SK-N-SH (cell line): Measurements from ENCODE around the gene FTSJ1. TPM values are rescaled to one million over a fixed set of nuclear protein-coding genes. Genes with fewer than 3 reads are reported as not detected.

Experiments used
- CTCF ChIA-PET: fragments of 300-600, 350-600 bp; formaldehyde crosslinking; extraction: SDS; loops from one replicate; lab custom pipeline; 2021; lab: Yijun Ruan, JAX
- POLR2A ChIA-PET: fragments of 350-600 bp; sonication (Branson Sonifier 250); formaldehyde crosslinking; extraction: SDS; loops from one replicate; lab custom pipeline; 2020; ENCODE audit warnings: antibody characterized with exemption, inconsistent platforms; lab: Yijun Ruan, JAX
- DNase-seq: peaks from one replicate; pipeline ENCODE4 v3.0.0; 2012
- H2AFZ ChIP-seq: fragments of 200-600 bp; sonication (generic); 2 replicates; pipeline ENCODE4 v1.8.1; 2016; ENCODE audit warnings: antibody characterized with exemption, mild to moderate bottlenecking, low read depth
- H3F3A ChIP-seq: fragments of 200-600 bp; sonication (generic); replicated peaks from 2 replicates; pipeline ENCODE3; 2016; ENCODE audit warnings: antibody characterized with exemption, mild to moderate bottlenecking; ENCODE audit not compliant: insufficient read depth
- H3K27ac ChIP-seq, 2 experiments: fragments of 200-500 bp in 1 of 2; fragments of 200-600 bp in 1 of 2; sonication (Bioruptor generic) in 1 of 2; sonication (generic), shearing (Covaris generic) in 1 of 2; 2 replicates each; pipeline versions ENCODE4 v1.5.1 to v1.6.1; 2014 to 2016; ENCODE audit warnings: low read depth in 2 of 2, inconsistent platforms in 1 of 2, low read length in 1 of 2, mild to moderate bottlenecking in 1 of 2, mixed read lengths in 1 of 2
- H3K27me3 ChIP-seq: fragments of 200-600 bp; sonication (generic), shearing (Covaris generic); 2 replicates; pipeline ENCODE4 v1.6.1; 2016; ENCODE audit warnings: mixed run types; ENCODE audit not compliant: insufficient read depth
- H3K36me3 ChIP-seq, 2 experiments: fragments of 200-500 bp in 1 of 2; fragments of 200-600 bp in 1 of 2; sonication (Bioruptor generic) in 1 of 2; sonication (generic) in 1 of 2; replicated peaks in 1 of 2; 2 replicates each; pipeline versions ENCODE3 to v1.5.1; 2014 to 2016; ENCODE audit warnings: low read length in 1 of 2, mild to moderate bottlenecking in 1 of 2; ENCODE audit not compliant: insufficient read depth in 2 of 2, control insufficient read depth in 1 of 2
- H3K4me1 ChIP-seq, 2 experiments: fragments of 200-500 bp in 1 of 2; fragments of 200-600 bp in 1 of 2; sonication (Bioruptor generic) in 1 of 2; sonication (generic), shearing (Covaris generic) in 1 of 2; 2 replicates each; pipeline versions ENCODE4 v1.5.1 to v1.6.1; 2014 to 2016; ENCODE audit warnings: low read depth in 1 of 2, low read length in 1 of 2, mixed run types in 1 of 2; ENCODE audit not compliant: insufficient read depth in 2 of 2, control insufficient read depth in 1 of 2
- H3K4me2 ChIP-seq: fragments of 200-600 bp; sonication (generic), shearing (Covaris generic); 2 replicates; pipeline ENCODE4 v1.6.1; 2017; ENCODE audit warnings: mixed run types
- H3K4me3 ChIP-seq, 2 experiments: fragments of 200-500 bp in 1 of 2; fragments of 200-600 bp in 1 of 2; sonication (Bioruptor generic) in 1 of 2; sonication (generic), shearing (Covaris generic) in 1 of 2; 2 replicates each; pipeline versions ENCODE4 v1.5.1 to v1.8.1; 2014 to 2016; ENCODE audit warnings: low read depth in 2 of 2, inconsistent platforms in 1 of 2, low read length in 1 of 2, mild to moderate bottlenecking in 1 of 2, mixed read lengths in 1 of 2, moderate library complexity in 1 of 2
- H3K79me2 ChIP-seq: fragments of 200-600 bp; sonication (generic); 2 replicates; pipeline ENCODE4 v1.8.1; 2017; ENCODE audit warnings: mild to moderate bottlenecking; ENCODE audit not compliant: insufficient read depth
- H3K9ac ChIP-seq: fragments of 200-600 bp; sonication (generic); 2 replicates; pipeline ENCODE4 v1.6.1; 2017; ENCODE audit warnings: mixed run types
- H3K9me2 ChIP-seq: fragments of 200-600 bp; sonication (generic); 2 replicates; pipeline ENCODE4 v1.6.1; 2017; ENCODE audit warnings: mixed run types
- H3K9me3 ChIP-seq: fragments of 200-600 bp; sonication (generic); 2 replicates; pipeline ENCODE4 v1.6.1; 2017; ENCODE audit warnings: mixed run types, mild to moderate bottlenecking, moderate library complexity
- H4K20me1 ChIP-seq: fragments of 200-600 bp; sonication (generic); 2 replicates; pipeline ENCODE4 v1.6.1; 2017; ENCODE audit warnings: mild to moderate bottlenecking, mixed run types; ENCODE audit not compliant: insufficient read depth
- ELF1 ChIP-seq: IDR thresholded peaks from 2 replicates; pipeline ENCODE4 v1.4.0; 2012
- EZH2phosphoT487 ChIP-seq: fragments of 200-600 bp; sonication (generic); IDR thresholded peaks from 2 replicates; pipeline ENCODE4 v1.6.1; 2017; ENCODE audit warnings: low read depth, mixed run types, mild to moderate bottlenecking, antibody characterized with exemption, moderate library complexity, borderline replicate concordance
- FOSL2 ChIP-seq: IDR thresholded peaks from 2 replicates; pipeline ENCODE4 v1.4.0; 2012; ENCODE audit warnings: low read depth, mild to moderate bottlenecking, moderate library complexity, borderline replicate concordance
- IRF3 ChIP-seq: fragments of 150-350 bp; IDR thresholded peaks from 2 replicates; pipeline ENCODE4 v1.6.1; 2016; ENCODE audit warnings: mild to moderate bottlenecking, low read depth, low read length
- MAX ChIP-seq: IDR thresholded peaks from 2 replicates; pipeline ENCODE4 v1.4.0; 2012; ENCODE audit warnings: low read depth
- NFIC ChIP-seq: IDR thresholded peaks from 2 replicates; pipeline ENCODE4 v1.4.0; 2012; ENCODE audit warnings: borderline replicate concordance
- NRF1 ChIP-seq: IDR thresholded peaks from 2 replicates; pipeline ENCODE4 v1.6.1; 2012; ENCODE audit warnings: low read depth, mild to moderate bottlenecking, low read length
- PBX3 ChIP-seq: IDR thresholded peaks from 2 replicates; pipeline ENCODE4; 2012
- POLR2AphosphoS5 ChIP-seq: IDR thresholded peaks from 2 replicates; pipeline ENCODE4 v1.6.1; 2012; ENCODE audit warnings: low read depth, low read length
- RAD21 ChIP-seq: IDR thresholded peaks from 2 replicates; pipeline ENCODE4 v1.6.1; 2012; ENCODE audit warnings: mild to moderate bottlenecking, low read length
- REST ChIP-seq: IDR thresholded peaks from 2 replicates; pipeline ENCODE4 v1.6.1; 2012; ENCODE audit warnings: mild to moderate bottlenecking, low read depth, low read length, moderate library complexity
- RFX5 ChIP-seq: IDR thresholded peaks from 2 replicates; pipeline ENCODE4 v1.6.1; 2012; ENCODE audit warnings: mild to moderate bottlenecking, improper control_type of control experiment, low read length
- RXRA ChIP-seq: IDR thresholded peaks from 2 replicates; pipeline ENCODE4 v1.4.0; 2012; ENCODE audit warnings: low read depth, mild to moderate bottlenecking, borderline replicate concordance
- TCF12 ChIP-seq: IDR thresholded peaks from 2 replicates; pipeline ENCODE4 v1.4.0; 2012
- WGBS: methylation state at CpG from one replicate; pipeline ENCODE4 v1.1.6; 2017; ENCODE audit warnings: low lambda C conversion rate; 5-methylcytosine and 5-hydroxymethylcytosine counted together
- polyA plus RNA-seq, 3 experiments: library from polyadenylated mRNA; depleted of rRNA; stranded (reverse); fragments of >200 nt; gene quantifications; 2 replicates each; pipeline ENCODE4 v1.2.3, GENCODE V29; 2012

Gene FTSJ1
- polyA plus RNA-seq, 1 of the 3 experiments (the other 2 are of a cell fraction), result 34.1 TPM

GRCh38 chrX:48482526-48482925 is 6.5 kb downstream of the FTSJ1 start:
- H4K20me1 ChIP-seq, result peaks cover 3% of the 10 kb centered on the region; the same call in 1 of the 2 replicates
- no peak overlapping the region for H3K4me3 ChIP-seq
- no peak for DNase-seq
- 25% methylated on average over 1 of the region's 7 CpGs for WGBS
- H3K4me1 ChIP-seq, result peaks cover 0 to 3% of the 10 kb centered on the region in 2 experiments; a peak in 1 of 4 replicates
- H3K27ac ChIP-seq, result no peak overlapping the region
- H3K9me2 ChIP-seq, result no peaks in the 10 kb centered on the region
- H3K36me3 ChIP-seq, result no peaks in the 10 kb centered on the region
- no peaks in the 10 kb centered on the region; the same call in 1 of the 2 replicates for H3K27me3 ChIP-seq
- H3F3A ChIP-seq, result no peaks in the 10 kb centered on the region
- no peak overlapping the region for H2AFZ ChIP-seq
- no peaks in the 10 kb centered on the region for H3K9me3 ChIP-seq
- H3K9ac ChIP-seq, result no peak overlapping the region
- CTCF ChIA-PET, result interaction anchor here (0.6 to 2.0 kb wide), 4 partner anchors 12 to 1890 kb away, joined by 3 to 6 read pairs (median 3); no protein-coding TSS in a partner anchor
- H3K79me2 ChIP-seq, result peaks cover 17% of the 10 kb centered on the region; the same call in 1 of the 2 replicates
- TF ChIP-seq EZH2phosphoT487 (no peak), RFX5 (no peak), NRF1 (no peak), PBX3 (no peak), TCF12 (no peak), RXRA (no peak), POLR2AphosphoS5 (no peak), FOSL2 (no peak), IRF3 (no peak), MAX (no peak), REST (no peak), ELF1 (no peak), NFIC (no peak), RAD21 (no peak)
- H3K4me2 ChIP-seq, result no peak overlapping the region
- POLR2A ChIA-PET, result no interaction called here
